Stimulated activated CD4-positive, alpha-beta T cell treated with anti-CD3 and anti-CD28 coated beads, Interleukin-15, amount 100 ng/mL, for 24 hours (primary cell): ENCODE measurements around the gene CDK13.
A peak's percentile ranks its signal among the peaks of the same experiment; 100 is the strongest.
"Not testable (repeated sequence)": the region's sequence is repeated elsewhere in the genome, so short reads cannot be mapped to it uniquely, and the experiment has no call there.

Experiments
- DNase-seq: peaks from one replicate; pipeline ENCODE4 v3.0.0-alpha.2; 2020

The CDK13 gene

GRCh38 chr7:39949971-39950472 is at the start of gene CDK13:
Gene CDK13 (plus strand): TSS chr7:39950256. CDS start chr7:39950642, 386 bp downstream.
- DNase-seq, result peak; percentile 87

- no peak for DNase-seq
These were observed 46.0 kb upstream of the CDK13 start for GRCh38 chr7:39904077-39904486.

GRCh38 chr7:39908141-39908540 is 41.9 kb upstream of the CDK13 start:
- no peak for DNase-seq

- DNase-seq, result no peak
These were observed 41.1 kb upstream of the CDK13 start for GRCh38 chr7:39908973-39909372.

- DNase-seq, result no peak
These were observed 40.5 kb upstream of the CDK13 start for GRCh38 chr7:39909526-39909925.

- DNase-seq, result no peak
These were observed 39.8 kb upstream of the CDK13 start for GRCh38 chr7:39910108-39910869.

- DNase-seq, result no peak
These were observed 38.9 kb upstream of the CDK13 start for GRCh38 chr7:39911167-39911566.

- not testable (repeated sequence) for DNase-seq
These were observed 34.2 kb upstream of the CDK13 start for GRCh38 chr7:39915847-39916246.

GRCh38 chr7:39919646-39920045 is 30.4 kb upstream of the CDK13 start:
- DNase-seq, result no peak

GRCh38 chr7:39921506-39922175 is 28.4 kb upstream of the CDK13 start:
- DNase-seq, result no peak

- no peak for DNase-seq
These were observed 27.5 kb upstream of the CDK13 start for GRCh38 chr7:39922580-39922979.

GRCh38 chr7:39923091-39923490 is 27.0 kb upstream of the CDK13 start:
- no peak for DNase-seq

GRCh38 chr7:39924122-39924521 is 25.9 kb upstream of the CDK13 start:
- DNase-seq, result no peak

- no peak for DNase-seq
These were observed 23.9 kb upstream of the CDK13 start for GRCh38 chr7:39926111-39926510.

GRCh38 chr7:39927018-39927417 is 23.0 kb upstream of the CDK13 start:
- DNase-seq, result no peak

GRCh38 chr7:39934132-39934531 is 15.9 kb upstream of the CDK13 start:
- DNase-seq, result no peak

- DNase-seq, result no peak
These were observed 13.3 kb upstream of the CDK13 start for GRCh38 chr7:39936761-39937160.

- DNase-seq, result no peak
These were observed 12.5 kb upstream of the CDK13 start for GRCh38 chr7:39937366-39938153.

GRCh38 chr7:39942883-39943282 is 7.2 kb upstream of the CDK13 start:
- no peak for DNase-seq

GRCh38 chr7:39946693-39947092 is 3.4 kb upstream of the CDK13 start:
- DNase-seq, result no peak

GRCh38 chr7:39948375-39948955 is 1.6 kb upstream of the CDK13 start:
- peak; percentile 24 for DNase-seq

GRCh38 chr7:39948956-39949928 is 814 bp upstream of the CDK13 start:
- peak; percentile 98 for DNase-seq
